Esophagus muscularis mucosa (tissue), 4 donors: ENCODE measurements around the gene PAWR. TPM values are rescaled to one million over a fixed set of nuclear protein-coding genes. Genes with fewer than 3 reads are reported as not detected.

Experiments
- DNase-seq: peaks from one replicate; pipeline ENCODE4 v3.0.0-alpha.2; 2017; ENCODE audit errors: extremely low spot score
- H3K27ac ChIP-seq, 4 donors: fragments of 200-600 bp; sonication (generic); replicated peaks in 1 of 4; 1 replicate in 3 of 4; 2 replicates in 1 of 4; pipeline ENCODE4 v1.5.1; 2016 to 2019; ENCODE audit warnings: mild to moderate bottlenecking in 1 of 4
- H3K27me3 ChIP-seq, 4 donors: fragments of 200-600 bp; sonication (generic); one replicate each; pipeline versions ENCODE4 v1.5.1 to v1.6.0; 2016 to 2019
- H3K36me3 ChIP-seq, 4 donors: fragments of 200-600 bp; sonication (generic); one replicate each; pipeline ENCODE4 v1.5.1; 2016 to 2019
- H3K4me1 ChIP-seq, 4 donors: fragments of 200-600 bp; sonication (generic); one replicate each; pipeline ENCODE4 v1.5.1; 2016 to 2019
- H3K4me3 ChIP-seq, 4 donors: fragments of 200-600 bp; sonication (generic); 1 replicate in 2 of 4; 2 replicates in 2 of 4; pipeline ENCODE4 v1.5.1; 2016 to 2019; ENCODE audit warnings: mild to moderate bottlenecking in 4 of 4, moderate library complexity in 1 of 4
- H3K9me3 ChIP-seq, 4 donors: fragments of 200-600 bp; sonication (generic); 1 replicate in 3 of 4; 2 replicates in 1 of 4; pipeline ENCODE4 v1.5.1; 2016 to 2019
- EP300 ChIP-seq: sonication (generic); formaldehyde crosslinking; IDR thresholded peaks from one replicate; pipeline ENCODE4 v1.6.1; 2017; ENCODE audit warnings: antibody characterized with exemption
- POLR2A ChIP-seq: fragments of 450-650 bp; IDR thresholded peaks from one replicate; pipeline ENCODE4 v1.6.1; 2017; ENCODE audit warnings: antibody characterized with exemption, moderate library complexity, mild to moderate bottlenecking, low read depth
- POLR2AphosphoS5 ChIP-seq, 2 donors: sonication (generic); formaldehyde crosslinking; IDR thresholded peaks; one replicate each; pipeline ENCODE4 v1.6.1; 2017; ENCODE audit warnings: antibody characterized with exemption in 2 of 2
- WGBS: methylation state at CpG from one replicate; pipeline ENCODE4 v1.1.5; 2018; 5-methylcytosine and 5-hydroxymethylcytosine counted together
- intact Hi-C: fragments of 100-400 bp; cut with DNase I; formaldehyde crosslinking; loops from one replicate; pipeline ENCODE4 v1.15.1; 2023
- total RNA-seq, 4 donors: library from RNA; depleted of rRNA; stranded (reverse); fragments of >200 nt; gene quantifications; one replicate each; pipeline versions ENCODE4 v1.1.0 to v1.2.1, GENCODE V29; 2016
- TF ChIP-seq, protein P1 (sequence below), 3 experiments: fragments of 200-600 bp in 2 of 3; fragments of 450-650 bp in 1 of 3; sonication (generic) in 2 of 3; IDR thresholded peaks; one replicate each; pipeline ENCODE4 v1.5.1; 2017 to 2019; ENCODE audit warnings: antibody characterized with exemption in 3 of 3, mild to moderate bottlenecking in 2 of 3, moderate library complexity in 1 of 3

The PAWR gene
- total RNA-seq, 4 donors from 2014 or later = 63.1 to 127 (median 97.9) TPM

DNA sequence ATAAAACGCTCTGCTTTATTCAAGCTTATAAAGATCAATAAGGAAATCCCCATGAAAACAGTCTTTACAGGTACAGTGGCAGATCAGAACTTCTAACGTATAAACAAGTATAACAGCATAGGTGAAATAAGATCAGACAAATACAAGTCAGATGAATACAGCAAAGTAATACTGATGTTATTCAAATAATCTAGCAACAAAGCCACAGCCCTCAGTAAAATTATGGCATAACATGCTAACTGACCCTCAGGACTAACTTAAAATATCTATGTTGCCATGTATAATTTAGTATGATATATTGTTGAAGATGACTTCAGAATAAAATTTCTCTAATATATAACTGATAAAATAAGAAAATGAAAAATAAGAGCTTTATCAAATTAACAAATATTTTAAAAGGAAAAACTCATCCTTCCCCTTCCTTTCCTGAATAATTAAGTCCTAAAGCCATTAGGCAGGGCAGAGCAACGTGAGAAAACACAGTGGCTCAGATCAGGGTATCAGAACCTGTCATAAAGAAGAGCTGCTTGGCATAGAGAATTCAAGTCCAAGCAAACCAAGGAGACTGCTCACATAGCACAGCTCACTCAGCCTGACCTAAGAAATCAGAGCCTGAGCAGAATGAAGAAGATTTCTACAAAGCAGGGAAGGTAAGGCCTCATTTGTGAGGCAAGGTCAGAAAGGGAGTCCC is 70.7 kb downstream of the PAWR start:
- WGBS = 76% methylated on average over 3 of the region's 3 CpGs
- TF ChIP-seq, protein P1, sequence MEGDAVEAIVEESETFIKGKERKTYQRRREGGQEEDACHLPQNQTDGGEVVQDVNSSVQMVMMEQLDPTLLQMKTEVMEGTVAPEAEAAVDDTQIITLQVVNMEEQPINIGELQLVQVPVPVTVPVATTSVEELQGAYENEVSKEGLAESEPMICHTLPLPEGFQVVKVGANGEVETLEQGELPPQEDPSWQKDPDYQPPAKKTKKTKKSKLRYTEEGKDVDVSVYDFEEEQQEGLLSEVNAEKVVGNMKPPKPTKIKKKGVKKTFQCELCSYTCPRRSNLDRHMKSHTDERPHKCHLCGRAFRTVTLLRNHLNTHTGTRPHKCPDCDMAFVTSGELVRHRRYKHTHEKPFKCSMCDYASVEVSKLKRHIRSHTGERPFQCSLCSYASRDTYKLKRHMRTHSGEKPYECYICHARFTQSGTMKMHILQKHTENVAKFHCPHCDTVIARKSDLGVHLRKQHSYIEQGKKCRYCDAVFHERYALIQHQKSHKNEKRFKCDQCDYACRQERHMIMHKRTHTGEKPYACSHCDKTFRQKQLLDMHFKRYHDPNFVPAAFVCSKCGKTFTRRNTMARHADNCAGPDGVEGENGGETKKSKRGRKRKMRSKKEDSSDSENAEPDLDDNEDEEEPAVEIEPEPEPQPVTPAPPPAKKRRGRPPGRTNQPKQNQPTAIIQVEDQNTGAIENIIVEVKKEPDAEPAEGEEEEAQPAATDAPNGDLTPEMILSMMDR (IDR thresholded peaks at IDR 0.05) = no peak
- TF ChIP-seq EP300 (no peak), POLR2AphosphoS5 (IDR thresholded peaks at IDR 0.05) (no peak), POLR2A (no peak)
- no peak overlapping the region for H3K4me3 ChIP-seq
- no peaks in the 10 kb centered on the region for H3K27me3 ChIP-seq
- H3K4me1 ChIP-seq = peaks cover 0 to 4% (median 0%) of the 10 kb centered on the region in 4 donors
- peaks cover 6 to 28% (median 9%) of the 10 kb centered on the region in 4 donors for H3K36me3 ChIP-seq
- no peak overlapping the region for H3K27ac ChIP-seq
- no peak for DNase-seq
- no peaks in the 10 kb centered on the region for H3K9me3 ChIP-seq
- intact Hi-C loops = loop anchor here (10.0 kb wide), 1 partner anchor 45 kb away; no protein-coding TSS in a partner anchor

- Histone ChIP-seq H3K36me3 (peaks cover 6 to 28% (median 9%) of the 10 kb centered on the region in 4 donors), H3K27me3 (no peaks in the 10 kb centered on the region), H3K4me1 (peaks cover 0 to 1% (median 0%) of the 10 kb centered on the region in 4 donors), H3K27ac (no peak overlapping the region), H3K9me3 (no peaks in the 10 kb centered on the region), H3K4me3 (no peak overlapping the region)
- WGBS = 88% methylated on average over 2 of the region's 2 CpGs
- TF ChIP-seq POLR2A (no peak), POLR2AphosphoS5 (IDR thresholded peaks at IDR 0.05) (no peak), EP300 (no peak)
- TF ChIP-seq, protein P1 (IDR thresholded peaks at IDR 0.05) = no peak
- DNase-seq = no peak
- intact Hi-C loops = no loop called here
Measured at GRCh38 chr12:79618848-79619404, 71.8 kb downstream of the PAWR start.

- WGBS = 96% methylated on average over 4 of the region's 4 CpGs
- intact Hi-C loops = no loop called here
Measured at GRCh38 chr12:79617696-79618095, 73.1 kb downstream of the PAWR start.

GRCh38 chr12:79615596-79616560 is 74.9 kb downstream of the PAWR start:
- Histone ChIP-seq H3K4me1 (no peaks in the 10 kb centered on the region), H3K27ac (no peak overlapping the region), H3K27me3 (no peaks in the 10 kb centered on the region), H3K36me3 (peaks cover 6 to 26% (median 9%) of the 10 kb centered on the region in 4 donors), H3K4me3 (no peak overlapping the region), H3K9me3 (no peaks in the 10 kb centered on the region)
- no peak for DNase-seq
- TF ChIP-seq EP300 = no peak
- TF ChIP-seq POLR2A = no peak
- no peak for TF ChIP-seq POLR2AphosphoS5 (IDR thresholded peaks at IDR 0.05)
- TF ChIP-seq, protein P1 (IDR thresholded peaks at IDR 0.05) = no peak
- 71% methylated on average over 7 of the region's 7 CpGs for WGBS
- intact Hi-C loops = no loop called here

More at GRCh38 chr12:79617696-79618095, 73.1 kb downstream of the PAWR start:
- Histone ChIP-seq H3K4me3 (no peak overlapping the region), H3K27ac (no peak overlapping the region), H3K9me3 (no peaks in the 10 kb centered on the region), H3K27me3 (no peaks in the 10 kb centered on the region), H3K4me1 (no peaks in the 10 kb centered on the region), H3K36me3 (peaks cover 6 to 28% (median 9%) of the 10 kb centered on the region in 4 donors)
- no peak for DNase-seq
- TF ChIP-seq POLR2AphosphoS5 (IDR thresholded peaks at IDR 0.05) (no peak), EP300 (no peak), POLR2A (no peak)
- TF ChIP-seq, protein P1 (IDR thresholded peaks at IDR 0.05) = no peak
